Erythroblast (primary cell): Measurements from ENCODE around the gene CEP126.

Experiments used
- GATA1 ChIP-seq: IDR thresholded peaks from 2 replicates; pipeline ENCODE4 v1.6.1; 2011; ENCODE audit warnings: low read depth, mild to moderate bottlenecking, control low read depth, low read length, moderate library complexity
- POLR2A ChIP-seq: IDR thresholded peaks from 2 replicates; pipeline ENCODE4 v1.6.1; 2011; ENCODE audit warnings: mild to moderate bottlenecking, low read length

GRCh38 chr11:101866619-101867491 lies 48.0 kb upstream of the CEP126 start:
- TF ChIP-seq POLR2A (no peak), GATA1 (no peak)
